ENCODE measurements around the gene CXXC5. TPM values are rescaled to one million over a fixed set of nuclear protein-coding genes. Genes with fewer than 3 reads are reported as not detected.

CXXC5 gene
- total and polyA plus RNA-seq, 9 of the 15 experiments (the other 6 are each of a cell fraction or from before 2014, with no cell fraction given), result 1.9 to 123 (median 45.8) TPM

GRCh38 chr5:139710319-139711066, 62.3 kb downstream of the CXXC5 start (continued):
- TF ChIP-seq TCFL5 (CRISPR knock-in tag; conservative IDR thresholded peaks at IDR 0.05), result no peak
- no peak for TF ChIP-seq SRSF3 (IDR thresholded peaks at IDR 0.05; ENCODE audit: insufficient read depth, low read length)
- no peak for TF ChIP-seq DDX20 (tag; IDR thresholded peaks at IDR 0.05; ENCODE audit: low read depth)
- TF ChIP-seq THRB (CRISPR knock-in tag; conservative IDR thresholded peaks at IDR 0.05), result no peak
- peak; percentile 43; the same call in 1 of the 2 replicates for TF ChIP-seq ZNF740 (CRISPR knock-in tag; IDR thresholded peaks at IDR 0.05)
- TF ChIP-seq ZNF740 (tag; IDR thresholded peaks at IDR 0.05), result no peak
- no peak for TF ChIP-seq ZNF830 (CRISPR knock-in tag; IDR thresholded peaks at IDR 0.05)
- TF ChIP-seq ZNF263 (CRISPR knock-in tag; IDR thresholded peaks at IDR 0.05; ENCODE audit: borderline replicate concordance), result no peak; the same call in 1 of the 2 replicates
- TF ChIP-seq XRCC3 (IDR thresholded peaks at IDR 0.05), result no peak
- TF ChIP-seq ZNF707 (CRISPR knock-in tag; conservative IDR thresholded peaks at IDR 0.05), result no peak
- TF ChIP-seq TFAM (CRISPR knock-in tag; conservative IDR thresholded peaks at IDR 0.05), result no peak
- TF ChIP-seq NFRKB (IDR thresholded peaks at IDR 0.05; ENCODE audit: low read depth), result peak; percentile 73; the same call in 1 of the 2 replicates
- peak; percentile 95 for TF ChIP-seq L3MBTL2 (IDR thresholded peaks at IDR 0.05)
- TF ChIP-seq FIP1L1 (IDR thresholded peaks at IDR 0.05; ENCODE audit: low read depth, low read length, poor library complexity, severe bottlenecking), result peak; percentile 70
- no peak for TF ChIP-seq HINFP (tag; conservative IDR thresholded peaks at IDR 0.05; ENCODE audit: low read depth)
- TF ChIP-seq CHD2 (IDR thresholded peaks at IDR 0.05; ENCODE audit: low read depth, low read length), result no peak
- TF ChIP-seq ZBTB49 (CRISPR knock-in tag; IDR thresholded peaks at IDR 0.05; ENCODE audit: borderline replicate concordance), result peak; percentile 83; the same call in 1 of the 2 replicates
- TF ChIP-seq ARNT (IDR thresholded peaks at IDR 0.05), result peak in 1 of 2 experiments; percentile 44; a peak in 1 of 4 replicates
- TF ChIP-seq ZNF239 (CRISPR knock-in tag; IDR thresholded peaks at IDR 0.05), result no peak
- no peak for TF ChIP-seq U2AF2 (optimal IDR thresholded peaks at IDR 0.05; ENCODE audit: low read depth, low read length)
- TF ChIP-seq NELFE (IDR thresholded peaks at IDR 0.05; ENCODE audit: insufficient read depth, insufficient read length), result no peak
- TF ChIP-seq PURB (CRISPR knock-in tag; IDR thresholded peaks at IDR 0.05; ENCODE audit: low read depth), result no peak

Data from K562 (cell line).